GM19372 (cell line): ENCODE measurements around the gene ZKSCAN5.
A peak's percentile ranks its signal among the peaks of the same experiment; 100 is the strongest.
"Not testable (repeated sequence)": the region's sequence is repeated elsewhere in the genome, so short reads cannot be mapped to it uniquely, and the experiment has no call there.

ENCODE experiments used
- ATAC-seq: cut with Tn5 transposase; IDR thresholded peaks from one replicate; pipeline ENCODE4 v1.9.1; 2021; ENCODE audit warnings: mild to moderate bottlenecking, low read depth, moderate library complexity; ENCODE audit not compliant: unreplicated experiment

The ZKSCAN5 gene

GRCh38 chr7:99551334-99551733, 46.9 kb downstream of the ZKSCAN5 start:
- ATAC-seq: no peak

DNA sequence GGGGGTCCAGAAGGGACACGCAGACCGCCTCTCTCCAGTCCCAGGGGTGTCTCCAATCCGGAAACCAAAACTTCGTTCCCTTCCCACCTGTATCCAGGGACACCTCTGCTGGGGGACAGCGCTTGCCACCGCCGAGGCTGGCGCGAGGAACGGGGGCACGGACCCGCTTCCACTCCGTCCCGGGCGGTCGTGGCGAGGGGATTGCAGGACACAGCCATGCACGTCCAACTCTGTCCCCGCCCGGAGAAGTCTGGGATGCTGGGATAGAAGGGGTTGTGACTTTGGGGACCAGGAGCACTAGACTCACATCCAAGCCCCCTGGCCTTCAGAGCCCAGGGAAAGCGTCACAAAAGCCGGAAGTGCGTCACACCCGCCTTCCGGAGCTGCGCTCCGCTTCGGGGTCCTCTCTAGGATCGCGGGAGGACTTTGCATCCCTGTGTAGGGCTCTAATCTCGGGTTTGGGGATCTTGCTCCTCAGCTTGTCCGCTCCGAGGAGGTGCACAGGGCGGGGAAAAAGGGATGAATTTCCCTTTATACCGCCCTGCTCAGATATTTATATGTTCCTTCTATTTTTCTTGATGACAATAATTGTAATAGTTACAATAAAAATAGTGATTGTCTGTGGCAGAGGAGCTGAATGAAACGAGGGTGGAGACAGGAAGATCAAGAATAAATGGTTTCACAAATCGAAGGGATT, 47.5 kb downstream of the ZKSCAN5 start, which contains the start of gene FAM200A:
TSS of gene FAM200A (minus strand) at position 348 of the 697 bp plus-strand sequence. CDS start 3,707 bp downstream, outside the sequence.
- peak; percentile 96 for ATAC-seq

DNA sequence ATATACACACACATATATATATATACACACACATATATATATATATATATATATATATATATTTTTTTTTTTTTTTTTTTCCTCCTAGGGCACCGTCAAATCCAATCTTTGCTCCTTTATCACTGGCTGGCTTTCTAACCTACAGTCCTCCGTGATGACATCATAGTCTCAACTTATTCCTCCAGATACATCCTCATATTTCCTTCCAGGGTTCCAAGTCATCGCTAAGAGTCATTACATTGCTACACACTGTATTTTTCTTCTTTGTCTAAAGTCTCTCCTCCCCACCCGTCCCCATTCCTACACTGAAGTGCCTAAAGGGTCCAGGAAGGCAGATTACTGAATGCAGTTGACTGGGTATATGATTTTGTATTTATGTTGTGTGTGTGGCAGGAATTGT, 48.6 kb downstream of the ZKSCAN5 start:
- no peak for ATAC-seq

GRCh38 chr7:99554939-99555338, 50.5 kb downstream of the ZKSCAN5 start:
- no peak for ATAC-seq

DNA sequence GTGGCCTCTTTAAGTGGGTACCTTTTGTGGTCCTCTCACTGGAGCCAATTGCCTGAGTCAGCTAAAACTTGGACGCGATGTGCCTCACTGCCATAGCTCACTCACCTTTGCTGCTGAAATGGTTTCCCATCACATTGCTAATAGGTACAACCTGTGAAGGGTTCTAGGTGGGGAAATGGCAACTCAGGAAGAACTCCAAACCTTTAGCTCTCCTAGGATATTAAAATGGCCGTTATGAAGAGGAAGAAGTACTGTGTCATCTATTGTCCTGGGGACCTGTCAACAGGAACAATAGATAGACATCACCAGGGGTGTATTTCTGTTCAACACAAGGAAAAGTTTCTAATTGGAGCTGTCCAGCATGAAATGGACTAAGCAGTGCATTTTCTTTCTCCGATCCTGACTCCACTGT, 52.7 kb downstream of the ZKSCAN5 start:
- no peak for ATAC-seq

DNA sequence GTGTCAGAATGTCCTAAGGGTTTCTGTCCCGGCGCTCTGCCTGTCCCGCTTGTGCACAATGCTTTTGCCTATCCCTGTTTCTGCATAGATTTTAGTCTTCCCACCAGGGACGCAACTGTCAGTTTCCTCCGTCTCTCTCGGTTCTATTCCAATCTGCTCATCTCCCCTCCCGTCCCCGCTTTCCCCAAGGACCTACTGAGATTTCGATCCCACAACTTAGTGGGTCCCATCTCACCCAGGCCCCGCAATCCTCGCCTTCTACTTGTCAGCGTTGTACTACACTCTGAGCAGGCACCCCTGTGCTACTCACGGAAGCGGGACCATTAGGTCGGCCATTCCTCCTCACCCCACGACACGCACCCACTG, 53.5 kb downstream of the ZKSCAN5 start:
- ATAC-seq: peak; percentile 43

DNA sequence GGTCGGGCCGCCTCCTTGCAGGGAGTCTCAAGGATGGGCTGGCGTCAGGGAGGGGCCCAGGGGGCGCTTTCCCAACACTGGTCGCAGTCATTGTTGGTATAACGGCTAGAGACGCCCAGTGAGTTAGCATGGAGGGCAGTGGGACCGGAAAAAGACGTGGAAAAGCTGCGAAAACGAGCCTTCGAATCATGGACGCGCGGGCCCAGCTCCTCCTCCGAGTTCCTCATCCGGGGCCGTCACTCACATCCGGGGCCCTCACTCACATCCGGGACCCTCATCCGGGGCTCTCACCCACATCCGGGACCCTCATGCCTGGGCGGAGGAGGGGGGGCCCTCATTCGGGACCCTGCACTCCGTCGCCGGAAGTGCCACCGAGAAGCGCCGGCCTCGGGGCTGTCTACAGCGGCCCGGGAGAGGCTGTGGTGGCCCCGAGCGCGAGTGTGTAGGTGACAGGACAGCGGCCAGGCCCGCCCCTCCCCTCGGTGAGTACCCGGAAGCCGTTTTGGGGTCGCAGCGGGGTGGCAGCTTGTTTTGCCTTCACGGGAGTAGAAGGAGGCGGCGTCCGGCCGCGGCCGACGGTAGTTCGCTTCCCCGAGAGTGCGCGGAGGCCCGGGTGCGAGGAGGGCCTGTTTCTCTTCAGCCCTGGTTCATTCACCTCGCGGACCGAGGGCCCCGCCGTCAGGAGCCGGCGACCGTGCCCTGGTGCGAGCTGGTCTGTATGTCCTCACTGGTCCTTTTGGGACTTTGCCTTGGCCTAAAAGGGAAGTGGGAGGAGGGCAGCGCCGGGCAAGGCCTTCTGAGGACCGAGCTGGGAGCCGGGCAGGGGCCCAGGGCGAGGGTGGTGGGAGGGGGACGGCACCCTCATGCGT, 54.1 kb downstream of the ZKSCAN5 start, which contains the start of gene ZNF655:
TSS of gene ZNF655 (plus strand) at position 337 of the 869 bp plus-strand sequence. CDS start 1,918 bp downstream, outside the sequence.
- peak; percentile 80 for ATAC-seq

DNA sequence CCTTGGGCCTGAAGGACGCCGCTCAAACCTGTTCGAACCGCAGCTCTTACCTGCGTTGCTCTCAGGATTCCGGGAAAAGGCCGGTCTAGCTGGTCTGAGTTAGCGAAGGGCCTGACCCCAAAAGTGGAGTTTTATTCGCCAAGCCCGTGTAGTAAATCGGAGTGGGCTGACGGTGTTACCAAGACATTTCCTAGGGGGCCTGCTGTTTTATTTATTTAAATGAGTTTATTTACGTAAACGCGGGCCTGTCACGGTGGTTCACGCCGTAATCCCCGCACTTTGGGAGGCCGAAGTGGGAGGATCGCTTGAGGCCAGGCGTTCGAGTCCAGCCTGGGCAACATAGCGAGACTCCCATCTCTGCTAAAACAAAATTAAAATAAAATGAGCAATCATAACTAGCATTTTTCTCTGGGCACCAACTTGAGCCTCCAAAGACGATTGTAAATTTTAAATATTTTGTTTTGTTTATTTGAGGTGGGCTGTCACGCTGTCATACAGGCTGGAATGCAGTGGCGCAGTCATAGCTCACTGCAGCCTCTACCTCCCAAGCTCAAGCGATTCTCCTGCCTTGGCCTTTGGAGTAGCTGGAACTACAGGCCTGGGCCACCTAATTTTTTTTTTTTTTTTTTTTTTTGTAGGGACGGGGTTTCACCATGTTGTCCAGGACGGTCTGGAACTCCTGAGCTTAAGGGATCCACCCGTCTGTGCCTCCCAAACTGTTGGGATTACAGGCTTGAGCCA, 54.9 kb downstream of the ZKSCAN5 start:
- no peak for ATAC-seq

- no peak for ATAC-seq
Observed at GRCh38 chr7:99560834-99561736, 56.6 kb downstream of the ZKSCAN5 start.

GRCh38 chr7:99561737-99562051, 57.2 kb downstream of the ZKSCAN5 start:
- no peak for ATAC-seq

GRCh38 chr7:99562114-99562784, 57.8 kb downstream of the ZKSCAN5 start:
- ATAC-seq: no peak

- no peak for ATAC-seq
Observed at GRCh38 chr7:99562832-99563231, 58.4 kb downstream of the ZKSCAN5 start.

DNA sequence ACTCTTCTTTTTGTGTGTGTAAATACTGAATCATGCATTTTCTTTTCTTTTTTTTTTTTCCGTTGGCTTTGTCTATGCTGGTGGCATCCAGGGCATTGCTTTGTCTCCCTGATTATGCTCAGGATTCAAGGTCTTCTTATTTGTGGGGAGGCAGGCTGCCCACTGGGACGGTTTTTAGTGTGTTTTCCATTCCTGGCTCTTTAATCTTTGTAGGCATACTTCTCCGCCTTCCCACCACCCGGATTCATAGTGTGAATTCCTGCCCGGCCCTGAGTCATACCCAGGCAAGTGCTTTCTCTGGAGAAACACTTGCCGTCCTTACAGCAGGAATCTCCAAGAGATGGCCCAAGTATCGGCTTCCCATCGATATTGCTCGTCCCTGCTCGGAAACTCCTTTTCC, 59.2 kb downstream of the ZKSCAN5 start:
- ATAC-seq: no peak

- not testable (repeated sequence) for ATAC-seq
Observed at GRCh38 chr7:99568770-99569169, 64.3 kb downstream of the ZKSCAN5 start.

- no peak for ATAC-seq
Observed at GRCh38 chr7:99571768-99572167, 67.3 kb downstream of the ZKSCAN5 start.

DNA sequence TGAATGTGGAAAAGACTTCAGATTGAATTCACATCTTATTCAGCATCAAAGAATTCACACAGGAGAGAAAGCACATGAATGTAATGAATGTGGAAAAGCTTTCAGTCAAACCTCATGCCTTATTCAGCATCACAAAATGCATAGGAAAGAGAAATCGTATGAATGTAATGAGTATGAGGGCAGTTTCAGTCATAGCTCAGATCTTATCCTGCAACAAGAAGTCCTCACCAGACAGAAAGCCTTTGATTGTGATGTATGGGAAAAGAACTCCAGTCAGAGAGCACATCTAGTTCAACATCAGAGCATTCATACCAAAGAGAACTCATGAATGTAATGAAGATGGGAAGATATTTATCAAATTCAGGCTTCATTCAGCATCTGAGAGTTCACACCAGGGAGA, 68.8 kb downstream of the ZKSCAN5 start:
- no peak for ATAC-seq

DNA sequence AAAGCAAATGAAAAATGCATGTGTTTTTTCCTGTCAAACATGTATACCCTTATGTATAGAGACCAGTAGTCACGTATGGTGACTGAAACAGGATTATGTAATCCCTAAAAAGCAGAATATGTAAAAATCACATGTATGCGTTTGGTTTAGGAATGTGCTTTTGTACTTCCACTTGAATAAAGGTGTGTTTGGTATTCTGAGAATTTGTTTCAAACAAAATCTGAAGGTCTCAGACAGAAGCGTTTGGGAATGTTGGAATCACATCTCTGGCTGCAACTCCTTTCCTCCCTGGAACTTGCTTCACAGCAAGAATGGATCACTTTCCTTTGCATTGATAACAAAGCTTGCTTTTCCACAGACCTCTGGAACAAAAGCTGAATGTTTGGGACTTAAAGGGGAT, 71.8 kb downstream of the ZKSCAN5 start:
- no peak for ATAC-seq

DNA sequence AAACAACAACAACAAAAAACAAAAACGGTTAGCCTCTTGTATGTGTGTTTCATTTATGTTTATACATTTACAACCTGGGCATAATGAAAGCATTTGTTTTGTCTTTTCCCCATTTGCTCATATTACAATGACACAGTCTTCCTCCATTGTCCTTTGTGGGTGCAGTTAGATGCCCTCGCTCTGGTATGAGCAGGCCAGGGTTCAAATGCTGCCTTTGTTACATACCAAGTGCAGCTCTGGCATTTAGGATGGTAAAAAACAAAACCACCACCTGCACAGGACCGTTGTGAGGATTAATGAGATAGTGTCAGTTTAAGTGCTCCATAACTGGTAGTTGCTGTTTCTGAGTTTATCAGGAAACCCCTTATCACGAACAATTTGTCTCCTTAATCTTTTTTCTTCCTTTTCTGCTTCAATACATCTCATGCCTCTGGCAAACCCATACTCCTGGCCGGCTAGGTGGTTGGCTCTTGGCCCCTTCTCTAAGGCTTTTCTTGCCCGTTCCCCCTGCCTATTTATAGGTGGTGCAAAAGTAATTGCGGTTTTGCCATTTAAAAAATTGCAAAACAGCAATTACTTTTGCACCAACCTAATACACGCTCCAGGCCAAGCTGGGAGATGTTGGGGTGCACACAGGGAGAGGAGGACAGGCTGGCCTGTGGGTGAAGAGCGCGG, 75.0 kb downstream of the ZKSCAN5 start:
- ATAC-seq: no peak
